ELF-1 (cell line): Measurements from ENCODE around the gene CTSD.
A peak's percentile ranks its signal among the peaks of the same experiment; 100 is the strongest.
"Not testable (repeated sequence)": the region's sequence is repeated elsewhere in the genome, so short reads cannot be mapped to it uniquely, and the experiment has no call there.

Experiments
- DNase-seq: peaks from one replicate; pipeline ENCODE4 v3.0.0-alpha.2; 2016; ENCODE audit warnings: low read depth, low spot score

CTSD gene

GRCh38 chr11:1763796-1764661 lies at the start of gene CTSD:
Gene CTSD (minus strand): TSS chr11:1763927. CDS start chr11:1763859, 68 bp downstream.
- DNase-seq = peak; percentile 70

GRCh38 chr11:1813356-1813755 lies 49.6 kb upstream of the CTSD start:
- DNase-seq = not testable (repeated sequence)

GRCh38 chr11:1812801-1813200 lies 49.1 kb upstream of the CTSD start:
- DNase-seq = no peak

- DNase-seq = no peak
These were observed 48.5 kb upstream of the CTSD start for GRCh38 chr11:1812274-1812673.

- DNase-seq = no peak
These were observed 47.0 kb upstream of the CTSD start for GRCh38 chr11:1810761-1811160.

GRCh38 chr11:1807264-1807995 lies 43.7 kb upstream of the CTSD start:
- no peak for DNase-seq

GRCh38 chr11:1805525-1805924 lies 41.8 kb upstream of the CTSD start:
- no peak for DNase-seq

- not testable (repeated sequence) for DNase-seq
These were observed 40.2 kb upstream of the CTSD start for GRCh38 chr11:1803835-1804519.

- no peak for DNase-seq
These were observed 39.5 kb upstream of the CTSD start for GRCh38 chr11:1803246-1803645.

- no peak for DNase-seq
These were observed 33.8 kb upstream of the CTSD start for GRCh38 chr11:1797391-1798125.

GRCh38 chr11:1796413-1797011 lies 32.8 kb upstream of the CTSD start:
- peak; percentile 42 for DNase-seq

GRCh38 chr11:1793081-1793480 lies 29.4 kb upstream of the CTSD start:
- no peak for DNase-seq

- DNase-seq = no peak
These were observed 28.7 kb upstream of the CTSD start for GRCh38 chr11:1792461-1792860.

GRCh38 chr11:1791912-1792311 lies 28.2 kb upstream of the CTSD start:
- DNase-seq = no peak

GRCh38 chr11:1786466-1786865 lies 22.7 kb upstream of the CTSD start:
- DNase-seq = no peak

GRCh38 chr11:1785749-1786413 lies 22.2 kb upstream of the CTSD start:
- DNase-seq = peak; percentile 24

- DNase-seq = no peak
These were observed 21.3 kb upstream of the CTSD start for GRCh38 chr11:1784761-1785650.

- DNase-seq = no peak
These were observed 20.2 kb upstream of the CTSD start for GRCh38 chr11:1783725-1784529.
